AG04449 (cell line): ENCODE measurements around the gene DZIP3.

ENCODE experiments used
- CTCF ChIA-PET: fragments of 350-600 bp; formaldehyde crosslinking; extraction: SDS; loops from one replicate; lab custom pipeline; 2021; ENCODE audit warnings: antibody characterized with exemption; lab: Yijun Ruan, JAX
- POLR2A ChIA-PET: fragments of 400-600, 350-600 bp; formaldehyde crosslinking; extraction: SDS; loops from one replicate; lab custom pipeline; 2020; ENCODE audit warnings: antibody characterized with exemption, inconsistent platforms; lab: Yijun Ruan, JAX
- DNase-seq: peaks from one replicate; pipeline ENCODE4 v3.0.0-alpha.2; 2010; ENCODE audit warnings: low read depth, low spot score
- H3K4me3 ChIP-seq: 2 replicates; pipeline ENCODE4 v1.5.1; 2011; ENCODE audit warnings: low read depth, mild to moderate bottlenecking, control low read depth, low read length
- CTCF ChIP-seq: IDR thresholded peaks from one replicate; pipeline ENCODE4 v1.5.1; 2011; ENCODE audit warnings: mild to moderate bottlenecking, moderate library complexity, low read length, control low read depth, inconsistent platforms; ENCODE audit not compliant: insufficient read depth; ENCODE audit errors: missing control alignments

Gene DZIP3

GRCh38 chr3:108589998-108590323, 439 bp downstream of the DZIP3 start:
- ChIA-PET POLR2A (interaction anchor here (1.0 kb wide), 1 partner anchor 176 kb away, joined by 3 read pairs; no protein-coding TSS in a partner anchor), CTCF (interaction anchor here (1.0 to 2.9 kb wide), 3 partner anchors 9 to 662 kb away, joined by 3 to 9 read pairs (median 4); no protein-coding TSS in a partner anchor)
- no peak for DNase-seq
- H3K4me3 ChIP-seq, result peak overlapping the region; percentile 96
- no peak for TF ChIP-seq CTCF

- POLR2A ChIA-PET, result no interaction called here
- CTCF ChIA-PET, result interaction anchor here (1.0 to 2.9 kb wide), 4 partner anchors 8 to 663 kb away, joined by 3 to 9 read pairs (median 4); no protein-coding TSS in a partner anchor
- TF ChIP-seq CTCF, result no peak
- H3K4me3 ChIP-seq, result peak overlapping the region; percentile 96
- DNase-seq, result no peak
Measured at GRCh38 chr3:108590460-108590859, 938 bp downstream of the DZIP3 start.

- no peak for DNase-seq
- ChIA-PET POLR2A (no interaction called here), CTCF (no interaction called here)
- no peak overlapping the region for H3K4me3 ChIP-seq
- TF ChIP-seq CTCF, result no peak
Measured at GRCh38 chr3:108595321-108595720, 5.8 kb downstream of the DZIP3 start.

GRCh38 chr3:108598375-108598774, 8.9 kb downstream of the DZIP3 start:
- ChIA-PET CTCF (interaction anchor here (0.6 to 1.8 kb wide), 2 partner anchors 9 to 64 kb away, joined by 3 to 9 read pairs; partner anchors contain the start of genes CIP2A and DZIP3), POLR2A (no interaction called here)
- H3K4me3 ChIP-seq, result no peak overlapping the region
- no peak for TF ChIP-seq CTCF
- no peak for DNase-seq

GRCh38 chr3:108599677-108600409, 10.3 kb downstream of the DZIP3 start:
- CTCF ChIA-PET, result interaction anchor here (1.8 kb wide), 1 partner anchor 10 kb away, joined by 9 read pairs; the partner anchor contains the start of genes CIP2A and DZIP3

More at GRCh38 chr3:108599677-108600409, 10.3 kb downstream of the DZIP3 start:
- POLR2A ChIA-PET, result no interaction called here
- no peak for TF ChIP-seq CTCF
- H3K4me3 ChIP-seq, result no peak overlapping the region
- no peak for DNase-seq
